A673 (cell line): Measurements from ENCODE around the gene CBLL2.

ENCODE experiments used
- EZH2 ChIP-seq: fragments of 200-600 bp; sonication (generic); IDR thresholded peaks from 2 replicates; pipeline ENCODE4 v1.6.1; 2017; ENCODE audit warnings: borderline replicate concordance, low read depth, mild to moderate bottlenecking, mixed read lengths, antibody characterized with exemption, low read length; ENCODE audit not compliant: poor library complexity, severe bottlenecking
- TF ChIP-seq, protein P1 (sequence below): fragments of 300-800, 200-600 bp; sonication (generic); conservative IDR thresholded peaks from 2 replicates; pipeline ENCODE4 v1.5.1; 2017; ENCODE audit warnings: low read depth, mild to moderate bottlenecking, antibody characterized with exemption, low read length, moderate library complexity, mixed read lengths

- TF ChIP-seq, protein P1, sequence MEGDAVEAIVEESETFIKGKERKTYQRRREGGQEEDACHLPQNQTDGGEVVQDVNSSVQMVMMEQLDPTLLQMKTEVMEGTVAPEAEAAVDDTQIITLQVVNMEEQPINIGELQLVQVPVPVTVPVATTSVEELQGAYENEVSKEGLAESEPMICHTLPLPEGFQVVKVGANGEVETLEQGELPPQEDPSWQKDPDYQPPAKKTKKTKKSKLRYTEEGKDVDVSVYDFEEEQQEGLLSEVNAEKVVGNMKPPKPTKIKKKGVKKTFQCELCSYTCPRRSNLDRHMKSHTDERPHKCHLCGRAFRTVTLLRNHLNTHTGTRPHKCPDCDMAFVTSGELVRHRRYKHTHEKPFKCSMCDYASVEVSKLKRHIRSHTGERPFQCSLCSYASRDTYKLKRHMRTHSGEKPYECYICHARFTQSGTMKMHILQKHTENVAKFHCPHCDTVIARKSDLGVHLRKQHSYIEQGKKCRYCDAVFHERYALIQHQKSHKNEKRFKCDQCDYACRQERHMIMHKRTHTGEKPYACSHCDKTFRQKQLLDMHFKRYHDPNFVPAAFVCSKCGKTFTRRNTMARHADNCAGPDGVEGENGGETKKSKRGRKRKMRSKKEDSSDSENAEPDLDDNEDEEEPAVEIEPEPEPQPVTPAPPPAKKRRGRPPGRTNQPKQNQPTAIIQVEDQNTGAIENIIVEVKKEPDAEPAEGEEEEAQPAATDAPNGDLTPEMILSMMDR = no peak
- no peak for TF ChIP-seq EZH2
Measured at GRCh38 chrX:22300130-22300529, 27.4 kb downstream of the CBLL2 start.
